HCT116 (cell line): ENCODE results near the gene SRSF11. TPM values are rescaled to one million over a fixed set of nuclear protein-coding genes. Genes with fewer than 3 reads are reported as not detected.

Source experiments
- ATAC-seq: fragments of 200-7000 bp; cut with Tn5 transposase; 2 replicates; pipeline ENCODE4 v1.9.1; 2020; ENCODE audit warnings: mild to moderate bottlenecking, moderate library complexity
- BruUV-seq: library from RNA; stranded (reverse); fragments of 400-500 nt; replicated peaks from 2 replicates; lab custom pipeline; 2021; lab: Mats Ljungman, UMichigan
- CTCF ChIA-PET: fragments of 300-600 bp; sonication (Branson Sonifier 250); formaldehyde crosslinking; loops from one replicate; lab custom pipeline; 2021; ENCODE audit warnings: antibody characterized with exemption; lab: Charles Lee
- POLR2A ChIA-PET: fragments of 300-600, 350-600 bp; sonication (Branson Sonifier 250); formaldehyde crosslinking; loops from one replicate; lab custom pipeline; 2021; ENCODE audit warnings: antibody characterized with exemption; lab: Charles Lee
- RAD21 ChIA-PET, 2 experiments: fragments of 300-600 bp; sonication (Branson Sonifier 250); formaldehyde crosslinking; loops; one replicate each; lab custom pipeline; 2023; ENCODE audit warnings: low total read pairs in 2 of 2; ENCODE audit not compliant: uncharacterized antibody in 2 of 2, unreplicated experiment in 2 of 2, low non-redundant PET in 1 of 2; lab: Charles Lee
- DNase-seq: peaks from one replicate; pipeline ENCODE4 v3.0.0-alpha.2; 2010; ENCODE audit warnings: low read depth, low spot score
- H2AFZ ChIP-seq: fragments of 200-600 bp; shearing (Covaris generic), sonication (generic); 2 replicates; pipeline ENCODE4 v1.6.1; 2017; ENCODE audit warnings: low read depth, mixed run types, mixed read lengths, antibody characterized with exemption, low read length; ENCODE audit not compliant: poor library complexity, severe bottlenecking
- H3K27ac ChIP-seq: 2 replicates; pipeline ENCODE4 v1.5.1; 2012; ENCODE audit warnings: low read depth, low read length
- H3K27me3 ChIP-seq: fragments of 200-600 bp; sonication (generic); 2 replicates; pipeline ENCODE4 v1.6.1; 2016; ENCODE audit warnings: mixed run types, low read length, mixed read lengths; ENCODE audit not compliant: insufficient read depth
- H3K36me3 ChIP-seq, 2 experiments: fragments of 200-500 bp in 1 of 2; fragments of 200-600 bp in 1 of 2; sonication (Bioruptor generic) in 1 of 2; sonication (generic) in 1 of 2; 2 replicates each; pipeline versions ENCODE4 v1.5.1 to v1.6.1; 2014 to 2016; ENCODE audit warnings: low read length in 2 of 2, inconsistent platforms in 1 of 2, mixed read lengths in 1 of 2, mixed run types in 1 of 2; ENCODE audit not compliant: insufficient read depth in 2 of 2, control insufficient read depth in 1 of 2
- H3K4me1 ChIP-seq, 2 experiments: fragments of 200-600 bp in 1 of 2; sonication (generic) in 1 of 2; 2 replicates each; pipeline versions ENCODE4 v1.5.1 to v1.6.1; 2012 to 2017; ENCODE audit warnings: low read length in 2 of 2, inconsistent platforms in 1 of 2, mild to moderate bottlenecking in 1 of 2, mixed read lengths in 1 of 2, mixed run types in 1 of 2, moderate library complexity in 1 of 2; ENCODE audit not compliant: insufficient read depth in 2 of 2, control insufficient read depth in 1 of 2
- H3K4me2 ChIP-seq: fragments of 200-600 bp; sonication (generic); 2 replicates; pipeline ENCODE4 v1.6.1; 2017; ENCODE audit warnings: mixed run types, low read length, mixed read lengths
- H3K4me3 ChIP-seq, 2 experiments: fragments of 200-600 bp in 1 of 2; sonication (generic) in 1 of 2; replicated peaks in 1 of 2; 2 replicates each; pipeline ENCODE4 v1.5.1; 2011 to 2016; ENCODE audit warnings: low read length in 2 of 2, control low read depth in 1 of 2, low read depth in 1 of 2, mild to moderate bottlenecking in 1 of 2, mixed read lengths in 1 of 2, mixed run types in 1 of 2
- H3K79me2 ChIP-seq: fragments of 200-600 bp; sonication (generic); 2 replicates; pipeline ENCODE4 v1.6.1; 2017; ENCODE audit warnings: mild to moderate bottlenecking, mixed run types, low read length, moderate library complexity, mixed read lengths; ENCODE audit not compliant: insufficient read depth
- H3K9ac ChIP-seq: fragments of 200-600 bp; sonication (generic); 2 replicates; pipeline ENCODE4 v1.6.1; 2016; ENCODE audit warnings: low read length, mixed read lengths
- H3K9me2 ChIP-seq: fragments of 200-600 bp; sonication (generic), shearing (Covaris generic); 2 replicates; pipeline ENCODE4 v1.6.1; 2017; ENCODE audit warnings: mixed run types, mild to moderate bottlenecking, moderate library complexity; ENCODE audit not compliant: insufficient read depth
- H3K9me3 ChIP-seq, 2 experiments: fragments of 200-500 bp in 1 of 2; fragments of 200-600 bp in 1 of 2; sonication (Bioruptor generic) in 1 of 2; sonication (generic) in 1 of 2; 2 replicates each; pipeline ENCODE4 v1.6.1; 2014 to 2017; ENCODE audit warnings: low read length in 2 of 2, mixed read lengths in 2 of 2, inconsistent platforms in 1 of 2, low read depth in 1 of 2, mild to moderate bottlenecking in 1 of 2, mixed run types in 1 of 2, moderate library complexity in 1 of 2; ENCODE audit not compliant: control insufficient read depth in 1 of 2, insufficient read depth in 1 of 2
- H4K20me1 ChIP-seq: fragments of 200-600 bp; sonication (generic), shearing (Covaris generic); 2 replicates; pipeline ENCODE4 v1.6.1; 2017; ENCODE audit warnings: mixed run types, mild to moderate bottlenecking, moderate library complexity; ENCODE audit not compliant: insufficient read depth
- CEBPB ChIP-seq: IDR thresholded peaks from 2 replicates; pipeline ENCODE4 v1.6.1; 2012; ENCODE audit warnings: low read depth
- EGR1 ChIP-seq: IDR thresholded peaks from 2 replicates; pipeline ENCODE4 v1.6.1; 2012; ENCODE audit warnings: low read depth
- EZH2phosphoT487 ChIP-seq: fragments of 200-600 bp; IDR thresholded peaks from 2 replicates; pipeline ENCODE4 v1.6.1; 2018; ENCODE audit warnings: antibody characterized with exemption, borderline replicate concordance
- POLR2AphosphoS5 ChIP-seq: IDR thresholded peaks from 2 replicates; pipeline ENCODE4 v1.6.1; 2011; ENCODE audit warnings: mild to moderate bottlenecking, low read depth, low read length, moderate library complexity
- SRF ChIP-seq: IDR thresholded peaks from 2 replicates; pipeline ENCODE4 v1.6.1; 2012; ENCODE audit warnings: low read depth
- TCF7L2 ChIP-seq: IDR thresholded peaks from 2 replicates; pipeline ENCODE4 v1.7.0; 2011; ENCODE audit warnings: borderline replicate concordance, inconsistent platforms; ENCODE audit not compliant: insufficient read depth, insufficient read length; ENCODE audit errors: extremely low read depth
- ZNF274 ChIP-seq: fragments of 200-500 bp; sonication (Bioruptor generic); IDR thresholded peaks from 2 replicates; pipeline ENCODE4 v1.6.1; 2014; ENCODE audit warnings: mild to moderate bottlenecking, low read depth, low read length, inconsistent platforms
- intact Hi-C: fragments of 100-400 bp; cut with micrococcal nuclease; formaldehyde crosslinking; loops from 2 replicates; pipeline ENCODE4 v1.10.0; 2022
- total RNA-seq: library from RNA; stranded (reverse); gene quantifications from one replicate; pipeline ENCODE4 v1.2.1, GENCODE V29; 2021; ENCODE audit not compliant: unreplicated experiment
- TF ChIP-seq, protein P1 (sequence below): IDR thresholded peaks from 2 replicates; pipeline ENCODE4 v1.6.1; 2012
- TF ChIP-seq, protein P2 (sequence below): IDR thresholded peaks from 2 replicates; pipeline ENCODE4 v1.6.1; 2011; ENCODE audit warnings: mild to moderate bottlenecking, low read length, moderate library complexity; ENCODE audit not compliant: insufficient replicate concordance; ENCODE audit errors: extremely low read depth
- TF ChIP-seq, protein P3 (sequence below): IDR thresholded peaks from 2 replicates; pipeline ENCODE4 v1.6.1; 2012; ENCODE audit warnings: low read depth
- TF ChIP-seq, protein P4 (sequence below): IDR thresholded peaks from 2 replicates; pipeline ENCODE4 v1.6.1; 2012

Gene SRSF11
- total RNA-seq, 1 experiment from 2014 or later: 166 TPM

DNA sequence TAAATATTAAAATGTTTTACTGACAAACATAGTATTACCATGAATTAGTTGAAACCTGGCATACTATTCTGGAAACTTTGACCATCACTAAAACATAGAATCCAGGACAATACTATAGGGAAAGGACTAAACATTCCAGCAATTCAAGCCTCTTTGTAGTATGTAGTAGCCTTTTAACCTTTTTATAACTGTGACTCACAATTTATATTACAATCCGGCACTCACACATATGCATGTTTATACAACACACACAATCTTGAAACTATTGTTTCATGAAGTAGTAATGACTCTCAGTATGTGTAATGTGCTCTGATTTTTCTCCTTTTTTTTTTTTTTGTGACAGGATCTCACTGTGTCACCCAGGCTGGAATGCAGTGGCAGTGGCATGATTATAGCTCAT is 69.0 kb downstream of the SRSF11 start:
- intact Hi-C loops: no loop called here
- CTCF ChIA-PET: no interaction called here
- Histone ChIP-seq H3K9ac (no peak overlapping the region), H3K79me2 (peaks cover 10% of the 10 kb centered on the region), H3K4me1 (no peaks in the 10 kb centered on the region), H4K20me1 (no peaks in the 10 kb centered on the region), H3K27me3 (no peaks in the 10 kb centered on the region), H3K9me2 (no peaks in the 10 kb centered on the region), H3K4me2 (no peak overlapping the region), H3K9me3 (no peaks in the 10 kb centered on the region), H3K27ac (no peak overlapping the region), H3K36me3 (peaks cover 0 to 5% of the 10 kb centered on the region in 2 experiments; a peak in 1 of 4 replicates), H3K4me3 (no peak overlapping the region), H2AFZ (no peak overlapping the region)
- RAD21 ChIA-PET: no interaction called here
- ATAC-seq (no peak), DNase-seq (no peak)
- TF ChIP-seq, protein P1, sequence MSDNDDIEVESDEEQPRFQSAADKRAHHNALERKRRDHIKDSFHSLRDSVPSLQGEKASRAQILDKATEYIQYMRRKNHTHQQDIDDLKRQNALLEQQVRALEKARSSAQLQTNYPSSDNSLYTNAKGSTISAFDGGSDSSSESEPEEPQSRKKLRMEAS: no peak
- TF ChIP-seq TCF7L2 (no peak), EZH2phosphoT487 (no peak), ZNF274 (no peak), POLR2AphosphoS5 (no peak), EGR1 (no peak), SRF (no peak), CEBPB (no peak)
- TF ChIP-seq, protein P2, sequence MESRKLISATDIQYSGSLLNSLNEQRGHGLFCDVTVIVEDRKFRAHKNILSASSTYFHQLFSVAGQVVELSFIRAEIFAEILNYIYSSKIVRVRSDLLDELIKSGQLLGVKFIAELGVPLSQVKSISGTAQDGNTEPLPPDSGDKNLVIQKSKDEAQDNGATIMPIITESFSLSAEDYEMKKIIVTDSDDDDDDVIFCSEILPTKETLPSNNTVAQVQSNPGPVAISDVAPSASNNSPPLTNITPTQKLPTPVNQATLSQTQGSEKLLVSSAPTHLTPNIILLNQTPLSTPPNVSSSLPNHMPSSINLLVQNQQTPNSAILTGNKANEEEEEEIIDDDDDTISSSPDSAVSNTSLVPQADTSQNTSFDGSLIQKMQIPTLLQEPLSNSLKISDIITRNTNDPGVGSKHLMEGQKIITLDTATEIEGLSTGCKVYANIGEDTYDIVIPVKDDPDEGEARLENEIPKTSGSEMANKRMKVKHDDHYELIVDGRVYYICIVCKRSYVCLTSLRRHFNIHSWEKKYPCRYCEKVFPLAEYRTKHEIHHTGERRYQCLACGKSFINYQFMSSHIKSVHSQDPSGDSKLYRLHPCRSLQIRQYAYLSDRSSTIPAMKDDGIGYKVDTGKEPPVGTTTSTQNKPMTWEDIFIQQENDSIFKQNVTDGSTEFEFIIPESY: no peak
- TF ChIP-seq, protein P3, sequence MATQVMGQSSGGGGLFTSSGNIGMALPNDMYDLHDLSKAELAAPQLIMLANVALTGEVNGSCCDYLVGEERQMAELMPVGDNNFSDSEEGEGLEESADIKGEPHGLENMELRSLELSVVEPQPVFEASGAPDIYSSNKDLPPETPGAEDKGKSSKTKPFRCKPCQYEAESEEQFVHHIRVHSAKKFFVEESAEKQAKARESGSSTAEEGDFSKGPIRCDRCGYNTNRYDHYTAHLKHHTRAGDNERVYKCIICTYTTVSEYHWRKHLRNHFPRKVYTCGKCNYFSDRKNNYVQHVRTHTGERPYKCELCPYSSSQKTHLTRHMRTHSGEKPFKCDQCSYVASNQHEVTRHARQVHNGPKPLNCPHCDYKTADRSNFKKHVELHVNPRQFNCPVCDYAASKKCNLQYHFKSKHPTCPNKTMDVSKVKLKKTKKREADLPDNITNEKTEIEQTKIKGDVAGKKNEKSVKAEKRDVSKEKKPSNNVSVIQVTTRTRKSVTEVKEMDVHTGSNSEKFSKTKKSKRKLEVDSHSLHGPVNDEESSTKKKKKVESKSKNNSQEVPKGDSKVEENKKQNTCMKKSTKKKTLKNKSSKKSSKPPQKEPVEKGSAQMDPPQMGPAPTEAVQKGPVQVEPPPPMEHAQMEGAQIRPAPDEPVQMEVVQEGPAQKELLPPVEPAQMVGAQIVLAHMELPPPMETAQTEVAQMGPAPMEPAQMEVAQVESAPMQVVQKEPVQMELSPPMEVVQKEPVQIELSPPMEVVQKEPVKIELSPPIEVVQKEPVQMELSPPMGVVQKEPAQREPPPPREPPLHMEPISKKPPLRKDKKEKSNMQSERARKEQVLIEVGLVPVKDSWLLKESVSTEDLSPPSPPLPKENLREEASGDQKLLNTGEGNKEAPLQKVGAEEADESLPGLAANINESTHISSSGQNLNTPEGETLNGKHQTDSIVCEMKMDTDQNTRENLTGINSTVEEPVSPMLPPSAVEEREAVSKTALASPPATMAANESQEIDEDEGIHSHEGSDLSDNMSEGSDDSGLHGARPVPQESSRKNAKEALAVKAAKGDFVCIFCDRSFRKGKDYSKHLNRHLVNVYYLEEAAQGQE: no peak
- TF ChIP-seq, protein P4, sequence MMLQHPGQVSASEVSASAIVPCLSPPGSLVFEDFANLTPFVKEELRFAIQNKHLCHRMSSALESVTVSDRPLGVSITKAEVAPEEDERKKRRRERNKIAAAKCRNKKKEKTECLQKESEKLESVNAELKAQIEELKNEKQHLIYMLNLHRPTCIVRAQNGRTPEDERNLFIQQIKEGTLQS: no peak
- POLR2A ChIA-PET: no interaction called here
- no TSS peak for BruUV-seq
